Type B pancreatic cell (in vitro differentiated cells): ENCODE measurements around the gene CENPP. TPM values are rescaled to one million over a fixed set of nuclear protein-coding genes. Genes with fewer than 3 reads are reported as not detected.

Experiments
- DNase-seq: peaks from one replicate; pipeline ENCODE4 v3.0.0; 2021; ENCODE audit warnings: mixed read lengths; ENCODE audit not compliant: unreplicated experiment; ENCODE audit errors: extremely low spot score
- H3K27ac Mint-ChIP-seq: 2 replicates; pipeline ENCODE4 v1.8.0; 2021; ENCODE audit warnings: mild to moderate bottlenecking, mixed read lengths
- H3K27me3 Mint-ChIP-seq: 2 replicates; pipeline ENCODE4 v1.8.0; 2021; ENCODE audit warnings: mixed read lengths
- H3K36me3 Mint-ChIP-seq: 2 replicates; pipeline ENCODE4 v1.8.0; 2021; ENCODE audit warnings: mixed read lengths
- H3K4me1 Mint-ChIP-seq: one replicate; pipeline ENCODE4 v1.8.0; 2021; ENCODE audit warnings: mixed read lengths; ENCODE audit not compliant: unreplicated experiment
- H3K4me3 Mint-ChIP-seq: 2 replicates; pipeline ENCODE4 v1.8.0; 2021; ENCODE audit warnings: mild to moderate bottlenecking, mixed read lengths
- H3K9me3 Mint-ChIP-seq: 2 replicates; pipeline ENCODE4 v1.8.0; 2021; ENCODE audit warnings: mixed read lengths
- total RNA-seq: library from RNA; stranded (reverse); gene quantifications from 2 replicates; pipeline ENCODE4 v1.2.1, GENCODE V29; 2021; ENCODE audit warnings: low replicate concordance
- TF ChIP-seq, protein P1 (sequence below): fragments of 200-600 bp; sonication (generic); conservative IDR thresholded peaks from 2 replicates; pipeline ENCODE4 v1.5.0; 2021; ENCODE audit warnings: antibody characterized with exemption, mild to moderate bottlenecking

Gene CENPP
- total RNA-seq, 1 donor from 2014 or later: 7.6 TPM

DNA sequence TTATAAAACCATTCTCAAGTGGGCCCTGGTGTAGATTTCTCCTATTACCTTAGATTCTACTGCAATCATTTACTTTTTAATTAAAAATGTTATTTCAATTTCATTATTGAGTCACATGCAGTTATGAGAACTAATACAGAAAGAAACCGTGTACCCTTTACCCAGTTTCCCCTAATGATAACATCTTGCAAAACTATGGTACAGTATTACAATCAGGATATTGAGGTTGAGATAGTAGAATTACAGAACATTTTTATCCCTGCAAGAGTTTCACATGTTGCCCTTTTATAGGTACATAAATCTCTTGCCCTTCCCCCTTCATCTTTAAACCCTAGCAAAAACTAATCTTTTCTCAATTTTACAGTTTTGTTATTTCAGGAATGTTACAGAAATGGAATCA, 109.5 kb downstream of the CENPP start:
- no peaks in the 10 kb centered on the region for H3K9me3 Mint-ChIP-seq
- H3K4me3 Mint-ChIP-seq: no peak overlapping the region
- DNase-seq: no peak
- H3K36me3 Mint-ChIP-seq: no peaks in the 10 kb centered on the region
- TF ChIP-seq, protein P1, sequence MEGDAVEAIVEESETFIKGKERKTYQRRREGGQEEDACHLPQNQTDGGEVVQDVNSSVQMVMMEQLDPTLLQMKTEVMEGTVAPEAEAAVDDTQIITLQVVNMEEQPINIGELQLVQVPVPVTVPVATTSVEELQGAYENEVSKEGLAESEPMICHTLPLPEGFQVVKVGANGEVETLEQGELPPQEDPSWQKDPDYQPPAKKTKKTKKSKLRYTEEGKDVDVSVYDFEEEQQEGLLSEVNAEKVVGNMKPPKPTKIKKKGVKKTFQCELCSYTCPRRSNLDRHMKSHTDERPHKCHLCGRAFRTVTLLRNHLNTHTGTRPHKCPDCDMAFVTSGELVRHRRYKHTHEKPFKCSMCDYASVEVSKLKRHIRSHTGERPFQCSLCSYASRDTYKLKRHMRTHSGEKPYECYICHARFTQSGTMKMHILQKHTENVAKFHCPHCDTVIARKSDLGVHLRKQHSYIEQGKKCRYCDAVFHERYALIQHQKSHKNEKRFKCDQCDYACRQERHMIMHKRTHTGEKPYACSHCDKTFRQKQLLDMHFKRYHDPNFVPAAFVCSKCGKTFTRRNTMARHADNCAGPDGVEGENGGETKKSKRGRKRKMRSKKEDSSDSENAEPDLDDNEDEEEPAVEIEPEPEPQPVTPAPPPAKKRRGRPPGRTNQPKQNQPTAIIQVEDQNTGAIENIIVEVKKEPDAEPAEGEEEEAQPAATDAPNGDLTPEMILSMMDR: no peak
- no peak overlapping the region for H3K27ac Mint-ChIP-seq
- no peaks in the 10 kb centered on the region for H3K4me1 Mint-ChIP-seq
- no peaks in the 10 kb centered on the region for H3K27me3 Mint-ChIP-seq

DNA sequence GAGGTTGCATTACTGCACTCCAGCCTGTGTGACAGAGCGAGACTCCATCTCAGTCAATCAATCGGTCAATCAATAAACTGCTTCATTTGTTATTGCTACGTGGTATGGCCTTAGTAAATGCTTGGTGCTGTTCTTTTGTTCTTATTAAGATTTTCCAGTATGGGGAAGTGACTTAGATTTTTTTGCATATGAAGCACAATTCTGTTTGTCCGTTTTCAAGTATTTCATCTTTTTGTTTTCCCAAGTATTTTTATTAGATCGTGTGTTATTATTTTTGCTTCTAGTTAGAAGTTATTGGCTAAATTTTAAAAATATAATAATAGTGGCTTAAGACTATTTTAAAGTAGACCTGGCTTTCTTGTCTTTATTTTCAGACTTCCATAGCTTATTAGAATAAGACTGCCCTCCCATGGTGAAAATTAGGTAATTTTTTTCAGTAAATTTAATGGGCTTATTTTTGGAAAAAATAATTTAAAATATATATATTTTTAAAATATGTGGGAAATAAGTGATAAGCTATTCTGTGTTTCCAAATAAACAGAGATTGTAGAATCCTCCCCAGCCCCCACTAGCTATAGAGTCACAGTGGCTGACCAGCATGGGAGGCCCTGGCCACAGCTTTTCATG, 113.3 kb downstream of the CENPP start:
- DNase-seq: no peak
- Mint-ChIP-seq H3K27ac (no peak overlapping the region), H3K36me3 (no peaks in the 10 kb centered on the region), H3K4me1 (no peaks in the 10 kb centered on the region), H3K27me3 (no peaks in the 10 kb centered on the region), H3K4me3 (no peak overlapping the region), H3K9me3 (no peaks in the 10 kb centered on the region)
- TF ChIP-seq, protein P1: peak; percentile 65

DNA sequence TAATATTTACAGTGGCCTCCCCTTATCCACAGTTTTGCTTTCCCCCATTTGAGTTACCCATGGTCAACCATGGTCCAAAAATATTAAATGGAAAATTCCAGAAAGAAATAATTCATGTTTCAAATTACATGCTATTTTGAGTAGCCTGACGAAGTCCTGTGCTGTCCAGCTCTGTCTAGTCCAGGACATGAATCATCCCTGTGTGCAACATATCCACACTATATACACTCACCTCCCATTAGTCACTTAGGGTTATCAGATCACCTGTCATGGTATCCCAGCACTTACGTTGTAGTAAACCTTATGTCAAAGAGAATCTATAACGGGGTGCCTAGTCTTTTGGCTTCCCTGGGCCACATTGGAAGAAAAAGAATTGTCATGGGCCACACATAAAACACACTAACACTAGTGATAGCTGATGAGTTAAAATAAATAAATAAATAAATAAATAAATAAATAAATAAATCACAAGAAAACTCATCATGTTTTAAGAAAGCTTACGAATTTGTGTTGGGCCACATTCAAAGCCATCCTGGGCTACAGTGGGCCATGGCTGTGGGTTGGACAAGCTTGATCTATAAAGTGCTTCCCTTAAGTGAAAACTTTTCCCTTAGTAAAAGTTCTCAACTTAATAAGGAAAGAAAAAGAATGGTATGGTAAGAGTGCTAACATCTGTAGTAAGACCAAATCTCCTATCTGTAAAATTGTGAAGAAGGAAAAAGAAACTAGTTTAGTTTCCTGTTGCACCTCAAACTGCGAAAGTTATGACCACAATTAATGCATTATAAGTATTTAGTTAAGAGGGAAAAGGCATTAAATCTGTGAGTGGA, 114.4 kb downstream of the CENPP start:
- no peaks in the 10 kb centered on the region for H3K27me3 Mint-ChIP-seq
- no peaks in the 10 kb centered on the region for H3K9me3 Mint-ChIP-seq
- TF ChIP-seq, protein P1: no peak
- H3K4me1 Mint-ChIP-seq: no peaks in the 10 kb centered on the region
- no peaks in the 10 kb centered on the region for H3K36me3 Mint-ChIP-seq
- DNase-seq: no peak
- H3K4me3 Mint-ChIP-seq: no peak overlapping the region
- no peak overlapping the region for H3K27ac Mint-ChIP-seq

DNA sequence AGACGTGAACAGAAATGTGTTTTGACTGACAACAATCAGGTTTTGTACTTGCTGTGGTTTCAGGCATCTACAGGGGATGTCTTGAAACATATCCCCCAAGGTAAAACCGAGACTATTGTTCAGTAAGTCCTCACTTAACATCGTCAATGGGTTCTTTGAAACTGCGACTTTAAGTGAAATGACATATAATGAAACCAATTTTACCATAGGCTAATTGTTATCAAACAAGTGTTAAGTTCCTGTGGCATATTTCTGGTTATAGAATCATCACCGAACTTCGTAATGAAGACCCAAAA, 114.9 kb downstream of the CENPP start:
- no peaks in the 10 kb centered on the region for H3K27me3 Mint-ChIP-seq
- H3K27ac Mint-ChIP-seq: no peak overlapping the region
- H3K4me3 Mint-ChIP-seq: no peak overlapping the region

DNA sequence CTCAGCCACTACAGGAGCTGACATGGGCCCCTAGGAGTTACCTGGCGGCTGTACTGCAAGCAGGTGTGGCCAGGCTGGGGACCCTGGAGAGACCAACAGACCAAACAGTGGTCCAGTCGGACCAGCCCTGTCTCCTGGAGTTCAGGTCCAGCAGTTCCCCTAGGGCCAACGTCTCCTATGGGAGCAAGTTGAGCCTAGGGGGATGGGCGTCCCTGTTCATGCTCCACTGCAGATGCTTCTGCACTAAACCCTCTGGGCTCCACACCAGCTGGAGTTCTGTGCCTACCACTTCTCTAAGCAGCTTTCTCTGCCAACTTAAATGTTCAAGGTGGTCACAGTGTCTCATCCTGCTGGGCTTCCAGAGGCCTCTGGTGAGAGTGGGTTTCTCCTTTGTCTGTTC, 119.1 kb downstream of the CENPP start:
- Mint-ChIP-seq H3K4me1 (no peaks in the 10 kb centered on the region), H3K4me3 (no peak overlapping the region), H3K9me3 (no peaks in the 10 kb centered on the region), H3K27ac (no peak overlapping the region), H3K36me3 (no peaks in the 10 kb centered on the region), H3K27me3 (no peaks in the 10 kb centered on the region)
- TF ChIP-seq, protein P1: no peak
- DNase-seq: no peak

More for the DNA sequence above, 114.9 kb downstream of the CENPP start:
- H3K36me3 Mint-ChIP-seq: no peaks in the 10 kb centered on the region
- H3K9me3 Mint-ChIP-seq: no peaks in the 10 kb centered on the region
- DNase-seq: no peak
- no peaks in the 10 kb centered on the region for H3K4me1 Mint-ChIP-seq
- TF ChIP-seq, protein P1: no peak
